Panc1 (cell line): ENCODE measurements around the gene INTS1. TPM values are rescaled to one million over a fixed set of nuclear protein-coding genes. Genes with fewer than 3 reads are reported as not detected.

ENCODE experiments used
- ATAC-seq: fragments of 200-7000 bp; cut with Tn5 transposase; 2 replicates; pipeline ENCODE4 v1.9.1; 2020; ENCODE audit warnings: mild to moderate bottlenecking, moderate library complexity
- BruUV-seq: library from RNA; stranded (reverse); fragments of 400-500 nt; replicated peaks from 2 replicates; lab custom pipeline; 2021; lab: Mats Ljungman, UMichigan
- CTCF ChIA-PET: fragments of 300-600 bp; sonication (Branson Sonifier 250); formaldehyde crosslinking; loops from one replicate; lab custom pipeline; 2022; ENCODE audit warnings: antibody characterized with exemption; lab: Charles Lee
- POLR2A ChIA-PET: fragments of 300-600 bp; sonication (Branson Sonifier 250); formaldehyde crosslinking; loops from one replicate; lab custom pipeline; 2022; ENCODE audit warnings: antibody characterized with exemption; lab: Charles Lee
- DNase-seq: peaks from one replicate; pipeline ENCODE4 v3.0.0-alpha.2; 2010; ENCODE audit warnings: low read depth, low spot score
- H3K27ac ChIP-seq: 2 replicates; pipeline ENCODE4 v1.5.1; 2011; ENCODE audit warnings: mild to moderate bottlenecking, low read length, inconsistent platforms
- H3K27me3 ChIP-seq: fragments of 200-500 bp; sonication (Bioruptor generic); 2 replicates; pipeline ENCODE4 v1.6.0; 2014; ENCODE audit warnings: low read length, inconsistent platforms; ENCODE audit not compliant: control insufficient read depth, insufficient read depth
- H3K36me3 ChIP-seq: fragments of 200-500 bp; sonication (Bioruptor generic); 2 replicates; pipeline ENCODE4 v1.5.1; 2014; ENCODE audit warnings: inconsistent platforms, mild to moderate bottlenecking, low read length, moderate library complexity; ENCODE audit not compliant: control insufficient read depth, insufficient read depth
- H3K4me1 ChIP-seq: 2 replicates; pipeline ENCODE4 v1.5.1; 2011; ENCODE audit warnings: inconsistent platforms, mild to moderate bottlenecking, low read length, moderate library complexity; ENCODE audit not compliant: control insufficient read depth, insufficient read depth
- H3K4me3 ChIP-seq, 2 experiments: 2 replicates each; pipeline ENCODE4 v1.5.1; 2011 to 2012; ENCODE audit warnings: low read depth in 2 of 2, low read length in 2 of 2, mild to moderate bottlenecking in 2 of 2, inconsistent platforms in 1 of 2, moderate library complexity in 1 of 2
- H3K9me3 ChIP-seq: fragments of 200-500 bp; sonication (Bioruptor generic); 2 replicates; pipeline ENCODE4 v1.5.1; 2014; ENCODE audit warnings: low read depth, mild to moderate bottlenecking, inconsistent platforms, low read length, moderate library complexity; ENCODE audit not compliant: control insufficient read depth, insufficient read depth
- POLR2AphosphoS5 ChIP-seq: IDR thresholded peaks from 2 replicates; pipeline ENCODE4 v1.6.1; 2012; ENCODE audit warnings: mild to moderate bottlenecking, low read depth, low read length, moderate library complexity
- SIN3A ChIP-seq: IDR thresholded peaks from 2 replicates; pipeline ENCODE4 v1.6.1; 2012; ENCODE audit warnings: low read depth, mild to moderate bottlenecking, low read length, moderate library complexity, borderline replicate concordance; ENCODE audit not compliant: insufficient read depth
- TCF7L2 ChIP-seq: IDR thresholded peaks from 2 replicates; pipeline ENCODE4 v1.6.1; 2011; ENCODE audit warnings: mild to moderate bottlenecking, low read depth, low read length, inconsistent platforms
- in situ Hi-C: cut with HindIII; loops from 2 replicates; pipeline ENCODE4 v1.10.0; 2016; ENCODE audit warnings: low sequenced_read_pairs, low pct_unique_long_range_greater_than_20kb
- intact Hi-C: fragments of 100-400 bp; cut with micrococcal nuclease; formaldehyde crosslinking; loops from one replicate; pipeline ENCODE4 v1.10.0; 2022; ENCODE audit not compliant: unreplicated experiment
- total RNA-seq: library from RNA; stranded (reverse); gene quantifications from one replicate; pipeline ENCODE4 v1.2.1, GENCODE V29; 2021; ENCODE audit not compliant: unreplicated experiment
- TF ChIP-seq, protein P1 (sequence below), 2 experiments: IDR thresholded peaks; 2 replicates each; pipeline ENCODE4 v1.6.1; 2011 to 2012; ENCODE audit warnings: low read depth in 2 of 2, control low read depth in 1 of 2, low read length in 1 of 2, mild to moderate bottlenecking in 1 of 2, moderate library complexity in 1 of 2; ENCODE audit not compliant: insufficient read depth in 1 of 2
- TF ChIP-seq, protein P2 (sequence below): fragments of 450-650 bp; IDR thresholded peaks from 2 replicates; pipeline ENCODE4 v1.5.1; 2017; ENCODE audit warnings: mild to moderate bottlenecking

Gene INTS1
- total RNA-seq, 1 experiment from 2014 or later, result 173 TPM

DNA sequence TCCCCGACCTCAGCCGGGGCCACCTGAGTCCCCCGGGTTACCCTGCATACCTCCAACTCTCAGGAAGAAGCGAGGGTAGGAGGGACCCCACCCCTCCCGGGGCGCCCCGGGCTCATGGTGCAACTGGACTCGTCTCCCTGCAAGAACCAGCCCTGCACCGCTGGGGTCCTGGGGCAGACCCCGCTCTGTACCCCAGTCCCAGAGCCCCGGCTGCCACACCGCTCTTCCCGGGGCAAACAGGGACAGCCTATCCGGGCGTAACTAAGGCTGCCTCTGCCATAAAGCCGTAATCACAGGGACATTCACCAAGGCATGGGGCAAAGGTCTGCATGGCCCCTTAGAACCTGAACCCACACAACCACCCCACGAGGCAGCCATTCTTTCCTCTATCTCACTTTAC lies 19.7 kb upstream of the INTS1 start:
- POLR2A ChIA-PET, result no interaction called here

DNA sequence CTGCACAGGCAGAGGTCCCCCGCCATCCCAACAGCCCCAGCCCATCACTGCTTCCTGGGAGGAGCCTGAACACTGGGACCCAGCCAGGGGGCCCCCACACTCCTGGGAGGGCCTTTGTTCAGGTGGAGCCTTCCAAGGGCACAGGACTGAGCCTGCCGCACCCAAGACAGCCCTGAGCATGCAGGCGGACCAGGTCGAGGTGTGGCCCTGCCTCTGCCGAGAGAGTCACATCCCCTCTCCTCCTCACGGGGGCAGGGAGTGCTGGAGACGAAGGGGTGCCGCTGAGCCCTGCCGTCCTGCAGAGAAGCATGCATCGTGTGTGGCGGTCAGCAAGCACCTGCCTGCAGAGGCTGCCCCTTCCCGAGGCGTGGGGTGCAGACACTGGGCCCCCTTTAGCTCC lies 19.0 kb upstream of the INTS1 start:
- Histone ChIP-seq H3K4me1 (peaks cover 24% of the 10 kb centered on the region), H3K9me3 (no peaks in the 10 kb centered on the region), H3K27ac (no peak overlapping the region), H3K4me3 (no peak overlapping the region), H3K36me3 (no peaks in the 10 kb centered on the region), H3K27me3 (no peaks in the 10 kb centered on the region)
- DNase-seq (no peak), ATAC-seq (no peak)
- CTCF ChIA-PET, result no interaction called here
- intact Hi-C loops (no loop called here), in situ Hi-C loops (no loop called here)
- TF ChIP-seq, protein P1, sequence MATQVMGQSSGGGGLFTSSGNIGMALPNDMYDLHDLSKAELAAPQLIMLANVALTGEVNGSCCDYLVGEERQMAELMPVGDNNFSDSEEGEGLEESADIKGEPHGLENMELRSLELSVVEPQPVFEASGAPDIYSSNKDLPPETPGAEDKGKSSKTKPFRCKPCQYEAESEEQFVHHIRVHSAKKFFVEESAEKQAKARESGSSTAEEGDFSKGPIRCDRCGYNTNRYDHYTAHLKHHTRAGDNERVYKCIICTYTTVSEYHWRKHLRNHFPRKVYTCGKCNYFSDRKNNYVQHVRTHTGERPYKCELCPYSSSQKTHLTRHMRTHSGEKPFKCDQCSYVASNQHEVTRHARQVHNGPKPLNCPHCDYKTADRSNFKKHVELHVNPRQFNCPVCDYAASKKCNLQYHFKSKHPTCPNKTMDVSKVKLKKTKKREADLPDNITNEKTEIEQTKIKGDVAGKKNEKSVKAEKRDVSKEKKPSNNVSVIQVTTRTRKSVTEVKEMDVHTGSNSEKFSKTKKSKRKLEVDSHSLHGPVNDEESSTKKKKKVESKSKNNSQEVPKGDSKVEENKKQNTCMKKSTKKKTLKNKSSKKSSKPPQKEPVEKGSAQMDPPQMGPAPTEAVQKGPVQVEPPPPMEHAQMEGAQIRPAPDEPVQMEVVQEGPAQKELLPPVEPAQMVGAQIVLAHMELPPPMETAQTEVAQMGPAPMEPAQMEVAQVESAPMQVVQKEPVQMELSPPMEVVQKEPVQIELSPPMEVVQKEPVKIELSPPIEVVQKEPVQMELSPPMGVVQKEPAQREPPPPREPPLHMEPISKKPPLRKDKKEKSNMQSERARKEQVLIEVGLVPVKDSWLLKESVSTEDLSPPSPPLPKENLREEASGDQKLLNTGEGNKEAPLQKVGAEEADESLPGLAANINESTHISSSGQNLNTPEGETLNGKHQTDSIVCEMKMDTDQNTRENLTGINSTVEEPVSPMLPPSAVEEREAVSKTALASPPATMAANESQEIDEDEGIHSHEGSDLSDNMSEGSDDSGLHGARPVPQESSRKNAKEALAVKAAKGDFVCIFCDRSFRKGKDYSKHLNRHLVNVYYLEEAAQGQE (IDR thresholded peaks at IDR 0.05; ENCODE audit: insufficient read depth in 1 of 2, low read depth in 2 of 2, low read length in 1 of 2), result no peak
- TF ChIP-seq TCF7L2 (no peak), POLR2AphosphoS5 (no peak), SIN3A (no peak)
- TF ChIP-seq, protein P2, sequence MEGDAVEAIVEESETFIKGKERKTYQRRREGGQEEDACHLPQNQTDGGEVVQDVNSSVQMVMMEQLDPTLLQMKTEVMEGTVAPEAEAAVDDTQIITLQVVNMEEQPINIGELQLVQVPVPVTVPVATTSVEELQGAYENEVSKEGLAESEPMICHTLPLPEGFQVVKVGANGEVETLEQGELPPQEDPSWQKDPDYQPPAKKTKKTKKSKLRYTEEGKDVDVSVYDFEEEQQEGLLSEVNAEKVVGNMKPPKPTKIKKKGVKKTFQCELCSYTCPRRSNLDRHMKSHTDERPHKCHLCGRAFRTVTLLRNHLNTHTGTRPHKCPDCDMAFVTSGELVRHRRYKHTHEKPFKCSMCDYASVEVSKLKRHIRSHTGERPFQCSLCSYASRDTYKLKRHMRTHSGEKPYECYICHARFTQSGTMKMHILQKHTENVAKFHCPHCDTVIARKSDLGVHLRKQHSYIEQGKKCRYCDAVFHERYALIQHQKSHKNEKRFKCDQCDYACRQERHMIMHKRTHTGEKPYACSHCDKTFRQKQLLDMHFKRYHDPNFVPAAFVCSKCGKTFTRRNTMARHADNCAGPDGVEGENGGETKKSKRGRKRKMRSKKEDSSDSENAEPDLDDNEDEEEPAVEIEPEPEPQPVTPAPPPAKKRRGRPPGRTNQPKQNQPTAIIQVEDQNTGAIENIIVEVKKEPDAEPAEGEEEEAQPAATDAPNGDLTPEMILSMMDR, result no peak
- POLR2A ChIA-PET, result no interaction called here
- no TSS peak for BruUV-seq

More for the DNA sequence above, 19.7 kb upstream of the INTS1 start:
- in situ Hi-C loops (no loop called here), intact Hi-C loops (no loop called here)
- H3K4me1 ChIP-seq, result peaks cover 24% of the 10 kb centered on the region
- H3K4me3 ChIP-seq, result no peak overlapping the region
- H3K27ac ChIP-seq, result no peak overlapping the region
- no peaks in the 10 kb centered on the region for H3K36me3 ChIP-seq
- TF ChIP-seq, protein P2, result no peak
- TF ChIP-seq POLR2AphosphoS5, result no peak
- no peak for TF ChIP-seq TCF7L2
- no peak for TF ChIP-seq SIN3A
- TF ChIP-seq, protein P1 (IDR thresholded peaks at IDR 0.05; ENCODE audit: insufficient read depth in 1 of 2, low read depth in 2 of 2, low read length in 1 of 2), result no peak
- CTCF ChIA-PET, result no interaction called here
- H3K9me3 ChIP-seq, result no peaks in the 10 kb centered on the region
- no peaks in the 10 kb centered on the region for H3K27me3 ChIP-seq
- BruUV-seq, result no TSS peak
- no peak for ATAC-seq
- no peak for DNase-seq
